Lower lobe of right lung (tissue), 2 donors: Measurements from ENCODE around the gene GALNT17. TPM values are rescaled to one million over a fixed set of nuclear protein-coding genes. Genes with fewer than 3 reads are reported as not detected.
"Not testable (repeated sequence)": the region's sequence is repeated elsewhere in the genome, so short reads cannot be mapped to it uniquely, and the experiment has no call there.

Source experiments
- ATAC-seq, 2 donors: fragments of 200-7000 bp; cut with Tn5 transposase; one replicate each; pipeline ENCODE4 v1.9.1; 2020 to 2022; ENCODE audit warnings: mild to moderate bottlenecking in 2 of 2, moderate library complexity in 2 of 2
- DNase-seq: peaks from one replicate; pipeline ENCODE4 v3.0.0-alpha.2; 2020
- H3K27ac ChIP-seq: fragments of 200-600 bp; one replicate; pipeline ENCODE4 v1.8.0; 2022
- H3K27me3 ChIP-seq: fragments of 200-600 bp; one replicate; pipeline ENCODE4 v1.8.0; 2022; ENCODE audit warnings: low read depth
- H3K36me3 ChIP-seq: fragments of 200-600 bp; one replicate; pipeline ENCODE4 v1.8.0; 2022; ENCODE audit warnings: mild to moderate bottlenecking
- H3K4me1 ChIP-seq: fragments of 200-600 bp; one replicate; pipeline ENCODE4 v1.8.0; 2022
- H3K4me3 ChIP-seq: fragments of 200-600 bp; one replicate; pipeline ENCODE4 v1.8.0; 2022; ENCODE audit warnings: mild to moderate bottlenecking
- H3K9me3 ChIP-seq: fragments of 200-600 bp; one replicate; pipeline ENCODE4 v1.8.0; 2022
- CTCF ChIP-seq: fragments of 200-600 bp; IDR thresholded peaks from one replicate; pipeline ENCODE4 v1.8.0; 2022; ENCODE audit warnings: antibody characterized with exemption, mild to moderate bottlenecking
- intact Hi-C: fragments of 100-400 bp; cut with DNase I; formaldehyde crosslinking; loops from one replicate; pipeline ENCODE4 v1.11.0; 2022
- total RNA-seq: library from RNA; stranded (reverse); fragmentation: NEBNext Ultra II Directional; extraction: Animal tissue kit (Norgen Biotek cat#: 25700); gene quantifications from one replicate; pipeline ENCODE4 v1.2.1, GENCODE V29; 2021
- donor health status: DM: no; HTN: yes; CAD: no; lungs with severe emphysema.

The GALNT17 gene
- total RNA-seq, 1 donor from 2014 or later = 6.6 TPM

- intact Hi-C loops = no loop called here
- Histone ChIP-seq H3K27me3 (no peaks in the 10 kb centered on the region), H3K27ac (no peak overlapping the region), H3K4me3 (no peak overlapping the region), H3K9me3 (no peaks in the 10 kb centered on the region), H3K36me3 (no peaks in the 10 kb centered on the region), H3K4me1 (peaks cover 7% of the 10 kb centered on the region)
- ATAC-seq (no peak), DNase-seq (no peak)
- no peak for TF ChIP-seq CTCF
These were observed 498.6 kb downstream of the GALNT17 start for GRCh38 chr7:71630516-71630915.

GRCh38 chr7:71633551-71634008 is 501.6 kb downstream of the GALNT17 start:
- no peak overlapping the region for H3K4me3 ChIP-seq
- no peaks in the 10 kb centered on the region for H3K27me3 ChIP-seq
- H3K36me3 ChIP-seq = no peaks in the 10 kb centered on the region
- no peaks in the 10 kb centered on the region for H3K9me3 ChIP-seq
- TF ChIP-seq CTCF = no peak
- intact Hi-C loops = no loop called here
- ATAC-seq (peak; percentile 31 to 36), DNase-seq (no peak)
- H3K4me1 ChIP-seq = peaks cover 7% of the 10 kb centered on the region
- no peak overlapping the region for H3K27ac ChIP-seq

- H3K36me3 ChIP-seq, H3K27ac ChIP-seq, DNase-seq: not testable (repeated sequence)
These were observed 503.9 kb downstream of the GALNT17 start for GRCh38 chr7:71635849-71636248.

GRCh38 chr7:71636329-71636728 is 504.4 kb downstream of the GALNT17 start:
- H3K36me3 ChIP-seq = no peaks in the 10 kb centered on the region
- H3K4me1 ChIP-seq = peaks cover 7% of the 10 kb centered on the region
- no peak overlapping the region for H3K27ac ChIP-seq
- no peaks in the 10 kb centered on the region for H3K27me3 ChIP-seq
- DNase-seq = no peak
- ATAC-seq = no peak
- intact Hi-C loops = no loop called here
- H3K4me3 ChIP-seq = no peak overlapping the region
- TF ChIP-seq CTCF = no peak
- H3K9me3 ChIP-seq = no peaks in the 10 kb centered on the region

More at GRCh38 chr7:71635849-71636248, 503.9 kb downstream of the GALNT17 start:
- H3K27me3 ChIP-seq, intact Hi-C loops, H3K4me1 ChIP-seq, H3K9me3 ChIP-seq, ATAC-seq, H3K4me3 ChIP-seq: not testable (repeated sequence)

- no peak for DNase-seq
- H3K27me3 ChIP-seq = no peaks in the 10 kb centered on the region
- peak; percentile 51 to 58 for ATAC-seq
- H3K9me3 ChIP-seq = no peaks in the 10 kb centered on the region
- TF ChIP-seq CTCF = no peak
- intact Hi-C loops = no loop called here
- peaks cover 7% of the 10 kb centered on the region for H3K4me1 ChIP-seq
- H3K4me3 ChIP-seq = no peak overlapping the region
- no peaks in the 10 kb centered on the region for H3K36me3 ChIP-seq
- H3K27ac ChIP-seq = no peak overlapping the region
These were observed 505.6 kb downstream of the GALNT17 start for GRCh38 chr7:71637578-71637977.

GRCh38 chr7:71638108-71638507 is 506.2 kb downstream of the GALNT17 start:
- intact Hi-C loops = no loop called here
- no peak overlapping the region for H3K4me3 ChIP-seq
- TF ChIP-seq CTCF = no peak
- no peaks in the 10 kb centered on the region for H3K9me3 ChIP-seq
- H3K36me3 ChIP-seq = no peaks in the 10 kb centered on the region
- H3K27ac ChIP-seq = no peak overlapping the region
- H3K4me1 ChIP-seq = peaks cover 7% of the 10 kb centered on the region
- no peak for DNase-seq
- ATAC-seq = no peak
- H3K27me3 ChIP-seq = no peaks in the 10 kb centered on the region
